Measurements from ENCODE around the gene ELAC2.
"Not testable (repeated sequence)": the region's sequence is repeated elsewhere in the genome, so short reads cannot be mapped to it uniquely, and the experiment has no call there.

ELAC2 gene

DNA sequence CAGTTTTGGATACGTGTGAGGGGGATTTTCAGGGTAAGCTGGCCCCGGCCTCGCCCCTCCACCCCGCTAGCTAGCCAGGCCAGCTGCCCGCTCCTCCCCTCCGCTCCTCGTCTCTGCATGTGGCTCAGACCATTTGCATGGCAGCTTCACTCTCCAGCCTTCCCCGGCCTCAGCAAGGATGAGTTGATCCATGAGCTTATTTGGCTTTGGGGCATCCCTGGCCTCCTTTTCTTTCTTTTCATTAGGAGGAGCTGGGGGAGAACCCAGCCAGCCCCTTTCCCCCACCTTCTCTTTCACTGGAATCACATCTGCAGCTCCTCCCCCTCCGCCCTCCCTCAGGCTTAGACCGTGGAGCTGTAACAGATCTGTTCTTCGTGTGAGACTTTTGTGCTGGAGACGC lies 30.7 kb downstream of the ELAC2 start:
- no peak for DNase-seq

DNA sequence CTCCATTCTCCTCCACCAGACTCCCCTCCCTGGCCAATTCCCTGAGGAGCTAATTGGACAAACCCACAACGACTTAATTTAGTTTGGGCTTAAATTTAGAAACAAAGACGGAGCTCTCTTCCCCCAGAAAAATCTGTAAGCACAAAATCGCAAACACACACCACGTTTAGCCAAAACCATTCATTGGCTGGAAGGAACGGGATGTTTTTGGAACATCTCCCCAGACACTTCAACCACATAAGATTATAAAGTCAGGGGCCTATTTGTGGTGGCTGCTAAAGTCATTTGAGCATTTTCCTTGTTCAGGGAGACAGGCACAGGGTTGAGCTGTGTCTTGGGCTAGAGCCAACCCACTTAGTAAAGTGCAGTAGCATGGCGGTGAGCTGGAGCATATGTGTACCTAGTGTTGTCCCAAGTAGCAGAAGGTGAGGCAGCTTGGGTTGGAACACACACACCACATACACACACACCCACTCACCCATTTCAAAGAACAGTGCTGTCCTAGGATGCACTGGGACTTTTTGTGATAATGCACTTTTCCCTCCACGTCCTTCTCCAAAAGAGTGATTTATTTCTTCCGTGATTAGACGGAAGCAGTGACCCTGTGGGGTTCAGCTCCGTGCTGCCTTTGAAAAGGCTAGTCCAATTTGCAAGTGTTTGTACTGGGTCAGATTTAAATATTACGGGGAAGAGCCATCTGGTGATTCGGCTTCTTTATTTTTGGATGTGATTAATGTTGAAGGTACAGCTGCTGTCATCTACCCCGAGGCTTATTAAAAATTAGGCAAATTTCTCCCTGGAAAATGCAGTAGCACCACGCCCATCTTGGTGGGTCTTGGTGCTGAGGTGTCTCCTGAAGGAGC lies 32.2 kb downstream of the ELAC2 start:
- no peak for DNase-seq

DNA sequence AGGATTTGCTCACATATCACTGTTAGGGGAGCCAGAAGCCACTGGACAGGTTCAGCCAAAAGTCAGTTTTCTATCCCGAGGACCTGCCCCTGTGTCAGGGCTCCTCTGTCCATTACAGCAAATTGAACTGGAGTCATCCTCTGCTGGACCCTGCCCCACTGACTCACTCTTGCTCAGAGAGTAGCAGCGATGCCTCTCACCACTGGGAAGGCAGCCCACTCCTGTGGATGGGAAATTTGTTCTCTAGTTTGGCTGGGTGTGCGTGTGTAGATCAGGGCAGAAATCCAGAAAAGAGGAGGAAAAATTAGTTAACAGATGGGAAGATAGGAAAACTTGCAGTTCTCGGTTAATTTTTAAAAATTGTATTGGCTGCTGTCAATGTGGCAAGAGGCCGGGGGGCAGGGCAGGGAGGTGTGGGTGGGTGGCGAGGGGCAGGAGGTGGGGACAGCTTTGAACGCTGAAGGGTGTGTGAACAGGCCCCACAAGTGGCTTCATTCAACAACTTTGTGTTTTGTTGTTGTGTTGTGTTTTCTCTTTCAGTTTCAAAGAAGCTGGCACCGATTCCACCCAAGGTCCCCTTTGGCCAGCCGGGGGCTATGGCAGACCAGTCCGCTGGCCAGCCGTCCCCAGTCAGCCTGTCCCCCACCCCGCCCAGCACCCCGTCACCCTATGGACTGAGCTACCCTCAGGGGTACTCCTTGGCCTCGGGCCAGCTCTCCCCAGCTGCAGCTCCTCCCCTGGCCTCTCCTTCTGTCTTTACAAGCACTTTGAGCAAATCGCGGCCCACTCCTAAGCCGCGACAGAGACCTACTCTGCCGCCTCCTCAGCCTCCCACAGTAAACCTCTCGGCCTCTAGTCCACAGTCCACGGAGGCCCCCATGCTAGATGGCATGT lies 33.6 kb downstream of the ELAC2 start:
- DNase-seq, result no peak

DNA sequence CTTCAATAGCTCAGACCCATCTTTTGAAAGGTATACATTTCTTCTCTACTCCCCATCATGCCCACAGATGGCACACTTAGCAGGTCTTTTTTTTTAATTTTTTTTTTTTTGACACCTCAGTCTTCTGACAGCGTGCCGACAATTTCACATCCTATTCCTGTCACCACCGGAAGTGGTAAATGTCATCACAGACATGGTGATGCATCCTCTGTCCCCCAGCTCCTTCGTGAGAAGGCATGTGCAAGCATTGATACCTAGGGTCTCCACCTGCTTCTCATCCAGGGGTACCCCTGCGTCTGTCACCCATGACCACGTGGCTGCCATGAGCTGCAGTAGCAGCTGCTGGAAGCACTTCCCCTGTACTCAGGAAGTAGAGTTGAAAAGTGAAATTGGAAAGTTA lies 35.6 kb downstream of the ELAC2 start:
- no peak for DNase-seq

DNA sequence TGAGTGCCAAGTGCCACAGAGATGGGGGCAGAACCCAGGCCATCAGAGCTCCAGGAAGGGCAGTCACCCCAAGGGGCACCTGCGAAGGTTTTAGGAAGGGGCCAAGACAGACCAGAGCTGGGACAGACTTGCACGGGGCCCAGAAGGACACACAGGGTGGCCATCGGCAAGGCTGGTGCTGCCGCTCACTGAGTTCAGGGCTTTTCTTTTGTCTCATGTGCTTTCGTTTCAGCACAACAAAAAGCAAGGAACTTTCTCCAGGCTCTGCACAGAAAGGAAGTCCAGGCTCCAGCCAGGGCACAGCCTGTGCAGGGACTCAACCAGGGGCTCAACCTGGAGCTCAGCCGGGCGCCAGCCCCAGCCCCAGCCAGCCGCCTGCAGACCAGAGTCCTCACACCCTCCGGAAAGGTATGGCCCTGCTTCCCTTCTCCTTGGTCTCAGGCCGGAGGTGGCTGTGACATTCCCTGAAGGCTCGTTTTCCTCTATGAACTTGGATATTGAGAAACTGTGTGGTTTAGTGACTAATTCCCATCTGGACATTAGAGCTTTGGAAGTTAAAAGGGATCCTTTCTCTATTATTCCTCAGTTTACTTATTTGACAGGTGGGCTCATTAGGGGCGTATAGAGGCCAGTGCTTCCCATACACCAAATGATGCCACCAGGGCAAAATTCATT lies 37.9 kb downstream of the ELAC2 start:
- no peak for DNase-seq

DNA sequence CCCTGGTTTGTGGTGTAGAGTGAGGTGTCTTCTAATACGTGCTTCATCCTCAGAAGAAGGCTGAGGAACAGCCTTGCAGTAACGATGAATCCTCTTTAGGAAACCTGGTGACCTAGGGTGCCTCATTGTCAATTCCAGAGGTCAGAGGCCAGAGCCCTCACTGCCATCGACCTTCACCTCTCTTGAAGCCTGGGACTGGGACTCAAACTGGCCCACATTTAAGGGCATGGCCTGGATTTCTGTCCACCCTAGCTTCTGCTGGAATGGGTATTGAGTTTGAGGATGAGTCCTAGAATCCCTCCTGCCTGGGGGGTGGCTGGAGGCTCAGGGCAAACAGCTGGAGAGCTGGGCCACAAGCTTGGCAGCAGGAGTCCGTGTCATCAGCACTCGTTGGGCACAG lies 38.6 kb downstream of the ELAC2 start:
- no peak for DNase-seq

DNA sequence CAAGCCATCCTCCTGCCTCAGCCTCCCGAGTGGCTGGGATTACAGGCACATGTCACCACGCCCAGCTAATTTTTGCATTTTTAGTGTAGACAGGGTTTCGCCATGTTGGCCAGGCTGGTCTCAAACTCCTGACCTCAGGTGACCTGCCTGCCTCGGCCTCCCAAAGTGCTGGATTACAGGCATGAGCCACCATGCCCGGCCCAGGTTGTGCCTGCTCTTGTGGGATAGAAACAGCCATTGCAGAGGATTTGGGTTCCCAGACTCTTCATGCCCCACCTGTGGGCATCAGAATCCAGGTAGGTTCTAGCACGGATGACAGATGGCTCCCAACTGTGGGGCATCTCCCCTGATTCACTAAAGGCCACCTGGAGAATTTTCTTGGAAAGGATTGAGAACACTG lies 39.0 kb downstream of the ELAC2 start:
- not testable (repeated sequence) for DNase-seq

DNA sequence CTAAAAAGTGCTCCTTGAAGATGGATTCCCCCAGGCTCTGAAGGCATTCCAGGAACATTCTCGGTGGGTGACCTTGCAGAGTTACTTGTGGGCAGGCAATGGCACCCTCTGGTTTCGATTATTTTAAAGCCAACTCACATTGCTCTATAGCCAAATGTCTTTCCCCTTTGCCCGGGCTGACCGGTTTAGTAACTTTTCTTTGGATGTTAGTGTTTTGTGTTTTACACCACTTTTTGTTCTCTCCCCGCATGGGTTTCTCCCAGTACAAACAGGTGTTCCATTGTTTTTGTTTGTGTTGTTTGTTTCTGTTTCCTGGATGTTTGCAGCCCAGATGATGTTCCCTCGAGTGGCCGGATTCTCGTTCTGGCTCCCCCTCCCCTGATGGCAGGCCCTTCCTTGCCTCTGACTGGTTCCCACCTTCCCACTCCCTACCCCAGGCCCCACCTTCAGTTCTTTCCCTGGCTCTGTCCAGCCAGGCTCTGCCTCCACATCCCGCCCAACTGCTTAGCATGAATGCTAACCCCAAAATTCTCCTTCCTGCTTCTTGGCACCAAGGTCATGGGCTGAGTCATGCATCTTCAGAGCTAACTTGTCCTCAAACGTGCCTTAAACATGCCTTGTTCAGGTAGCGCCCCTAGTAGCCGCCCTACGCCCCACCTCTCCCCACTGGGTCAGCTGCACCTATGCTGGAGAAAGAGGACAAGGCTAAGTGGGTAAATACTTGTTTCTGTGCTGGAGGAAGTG lies 40.6 kb downstream of the ELAC2 start:
- no peak for DNase-seq

DNA sequence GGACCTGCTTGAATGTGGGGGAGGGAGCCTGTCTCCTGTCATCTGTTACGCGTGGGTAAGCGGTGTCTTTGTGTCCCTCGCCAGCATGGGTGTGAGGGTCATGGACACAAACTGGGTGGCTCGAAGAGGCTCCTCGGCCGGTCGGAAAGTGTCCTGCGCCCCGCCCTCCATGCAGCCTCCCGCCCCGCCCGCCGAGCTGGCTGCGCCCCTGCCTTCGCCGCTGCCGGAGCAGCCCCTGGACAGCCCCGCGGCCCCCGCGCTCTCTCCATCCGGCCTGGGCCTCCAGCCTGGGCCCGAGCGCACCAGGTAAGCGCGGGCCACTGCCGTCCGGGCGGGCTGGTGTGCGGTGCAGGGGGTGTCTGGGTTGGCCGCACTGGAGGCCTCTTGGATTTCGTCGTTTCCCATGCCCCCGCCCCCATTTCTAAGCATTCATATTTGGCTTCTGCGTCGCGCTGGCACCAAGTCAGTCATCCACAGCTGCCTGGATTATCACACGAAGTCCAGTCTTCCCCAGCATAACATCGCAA lies 43.8 kb downstream of the ELAC2 start:
- no peak for DNase-seq

DNA sequence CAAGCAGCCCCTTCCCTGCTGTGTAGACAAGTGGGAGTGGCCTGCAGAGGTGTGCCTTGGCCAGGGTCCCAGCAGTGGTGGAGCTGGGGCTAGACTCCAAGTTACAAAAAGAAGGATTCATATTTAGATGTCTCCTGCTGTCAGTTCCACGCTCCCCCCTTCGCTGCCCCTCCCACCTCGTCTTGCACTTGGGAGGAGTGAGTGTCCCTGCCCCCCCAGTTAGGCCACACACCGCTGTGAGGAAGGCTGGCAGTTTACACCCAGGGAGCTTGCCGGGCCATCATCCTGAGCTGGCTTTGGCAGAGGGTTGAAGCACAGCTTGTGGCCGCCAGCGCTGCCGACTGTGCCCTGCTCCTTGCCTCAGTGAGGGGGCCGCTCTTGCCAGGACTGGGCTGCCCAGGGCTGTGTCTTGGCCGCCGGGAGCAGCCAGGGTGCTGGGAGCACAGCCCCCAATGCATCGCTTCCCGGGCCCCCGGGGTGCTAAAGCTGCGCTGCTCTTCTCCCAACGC lies 44.3 kb downstream of the ELAC2 start:
- no peak for DNase-seq

DNA sequence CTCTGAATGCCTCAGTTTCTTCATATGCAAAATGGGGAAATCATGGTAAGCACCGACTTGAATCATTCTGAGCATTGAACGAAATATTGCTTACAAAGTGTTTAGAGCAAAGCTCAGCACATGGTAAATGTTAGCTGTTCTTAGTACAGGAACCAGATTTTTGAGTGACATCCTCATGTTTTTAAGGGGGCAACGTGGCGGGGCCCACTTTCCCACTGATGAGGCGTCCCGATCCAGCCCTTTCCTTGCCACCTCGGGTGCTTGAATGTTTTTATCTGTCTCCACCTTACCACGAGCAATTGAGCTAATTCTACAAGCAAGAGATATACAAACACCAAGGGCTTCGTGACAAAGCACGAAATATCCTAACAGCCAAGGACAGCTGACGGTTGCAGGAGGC lies 49.9 kb downstream of the ELAC2 start:
- no peak for DNase-seq

DNA sequence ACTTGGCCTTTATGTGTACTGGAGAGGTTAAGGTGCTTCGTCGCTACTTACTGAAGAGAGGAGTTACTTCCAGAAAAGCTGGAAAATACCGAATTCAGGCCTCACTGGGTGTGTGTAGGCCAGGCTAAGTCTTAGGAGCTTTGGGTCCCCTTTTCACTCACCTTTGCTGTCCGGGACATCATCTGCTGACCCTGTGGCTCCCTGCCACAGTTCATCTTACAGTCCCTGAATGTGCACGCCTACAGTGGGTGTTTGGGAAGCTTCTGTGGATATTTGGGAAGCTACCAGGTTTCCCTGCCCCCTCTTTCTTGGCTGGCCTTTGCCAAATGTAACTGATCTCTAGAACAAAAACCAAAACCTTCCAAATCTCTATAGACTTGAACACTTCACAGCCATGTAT lies 51.4 kb downstream of the ELAC2 start:
- DNase-seq, result no peak

DNA sequence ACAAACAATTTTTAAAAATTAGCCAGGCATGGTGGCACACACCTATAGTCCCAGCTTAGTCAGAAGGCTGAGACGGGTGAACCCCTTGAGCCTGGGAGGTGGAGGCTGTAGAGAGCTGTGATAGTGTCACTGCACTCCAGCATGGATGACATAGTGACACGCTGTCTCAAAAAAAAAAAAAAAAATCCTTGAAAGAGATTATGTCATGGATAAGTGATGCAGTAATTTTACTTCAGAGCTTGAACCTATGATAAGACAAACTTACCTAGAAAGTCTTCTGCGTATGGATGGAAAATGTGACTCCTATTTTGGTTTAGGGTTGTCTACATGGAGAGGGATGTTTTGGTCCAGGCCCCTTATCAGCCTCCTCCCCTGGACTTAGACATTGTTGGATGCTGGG lies 51.8 kb downstream of the ELAC2 start:
- DNase-seq, result no peak

DNA sequence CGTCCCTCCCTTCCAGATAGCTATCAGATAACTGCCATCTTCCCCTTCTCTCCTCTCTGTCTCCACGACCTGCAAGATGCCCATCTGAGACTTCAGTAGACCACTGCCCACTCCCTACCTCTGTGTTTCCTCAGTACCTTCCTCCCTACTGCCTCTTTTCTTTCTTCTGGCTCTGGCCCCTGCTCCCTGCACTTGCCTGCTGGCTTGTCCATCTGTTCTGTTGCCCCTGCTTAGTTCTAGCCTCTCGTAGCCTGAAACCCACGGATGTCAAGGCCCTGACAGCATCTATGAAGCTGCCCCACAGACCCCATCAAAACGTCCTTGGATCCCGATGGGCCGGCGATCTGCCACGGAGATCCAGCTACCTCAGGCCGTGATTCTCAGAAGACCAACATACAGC lies 53.0 kb downstream of the ELAC2 start:
- DNase-seq, result no peak

DNA sequence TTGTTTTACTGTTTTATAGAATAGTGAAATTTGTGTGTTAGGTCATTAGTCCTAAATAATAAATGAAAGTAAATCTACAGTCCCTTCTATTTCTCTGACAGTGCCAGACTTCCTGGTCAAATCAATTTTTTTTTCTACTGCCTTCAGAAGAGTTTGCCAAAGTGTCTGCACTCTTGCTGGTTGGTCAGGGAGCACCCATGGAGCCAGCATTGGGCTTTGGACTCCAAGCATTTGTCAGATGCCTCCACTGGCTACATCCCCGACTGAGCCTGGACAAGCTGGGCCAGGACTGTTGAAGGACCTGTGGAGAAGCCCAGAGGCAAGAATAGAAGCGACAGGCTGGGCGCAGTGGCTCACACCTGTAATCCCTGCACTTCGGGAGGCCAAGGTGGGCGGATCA lies 53.7 kb downstream of the ELAC2 start:
- DNase-seq, result no peak

DNA sequence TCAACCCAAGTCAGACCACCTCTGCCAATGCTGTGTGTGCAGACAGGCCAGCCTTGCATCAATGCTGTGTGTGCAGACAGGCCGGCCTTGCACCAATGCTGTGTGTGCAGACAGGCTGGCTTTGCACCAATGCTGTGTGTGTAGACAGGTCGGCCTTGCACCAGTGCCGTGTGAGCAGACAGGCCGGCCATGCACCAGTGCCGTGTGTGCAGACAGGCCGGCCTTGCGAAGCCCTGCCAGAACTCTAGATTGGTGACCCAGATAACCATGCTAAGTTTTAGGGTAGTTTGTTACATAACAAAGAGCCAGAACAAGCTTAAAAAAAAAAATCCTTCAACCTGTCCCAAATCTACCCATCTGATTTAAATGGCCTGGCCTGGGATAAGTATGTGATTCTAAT lies 54.3 kb downstream of the ELAC2 start:
- no peak for DNase-seq

DNA sequence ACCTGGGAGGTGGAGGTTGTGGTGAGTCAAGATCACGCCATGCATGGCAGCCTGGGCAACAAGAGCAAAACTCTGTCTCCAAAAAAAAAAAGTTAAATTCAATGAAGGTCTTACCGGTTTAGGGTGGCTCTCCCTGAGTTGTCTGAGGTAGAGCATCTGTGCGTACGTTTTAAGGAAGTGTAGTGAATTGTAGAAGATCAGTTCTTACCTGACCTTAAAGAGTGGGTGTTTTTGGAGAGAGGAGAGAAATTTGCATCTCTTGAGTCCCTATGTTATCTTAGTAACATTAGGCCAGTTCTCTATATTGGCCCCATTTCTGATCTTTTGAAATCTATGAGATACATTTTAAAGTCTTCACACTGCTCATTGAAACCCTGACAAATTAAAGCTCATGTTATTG lies 56.2 kb downstream of the ELAC2 start:
- DNase-seq, result no peak

DNA sequence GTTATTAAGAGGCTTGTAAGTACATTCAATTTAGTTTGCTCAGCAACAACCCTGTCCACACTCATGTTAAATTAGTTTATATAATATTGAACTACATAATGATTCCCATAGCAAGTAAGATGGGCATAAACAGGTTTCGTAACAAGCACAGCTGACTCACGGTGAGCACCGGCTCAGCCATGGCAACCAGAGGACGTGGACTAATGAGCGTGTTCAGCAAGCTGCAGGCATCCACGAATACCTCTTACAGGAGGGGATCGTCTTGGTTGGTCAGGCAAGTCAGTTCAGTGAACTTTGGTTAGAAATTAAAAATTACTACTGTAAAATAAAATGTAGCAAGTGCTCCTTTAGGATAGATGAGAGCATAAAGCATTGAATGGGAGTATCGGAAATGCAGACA lies 58.4 kb downstream of the ELAC2 start:
- no peak for DNase-seq

DNA sequence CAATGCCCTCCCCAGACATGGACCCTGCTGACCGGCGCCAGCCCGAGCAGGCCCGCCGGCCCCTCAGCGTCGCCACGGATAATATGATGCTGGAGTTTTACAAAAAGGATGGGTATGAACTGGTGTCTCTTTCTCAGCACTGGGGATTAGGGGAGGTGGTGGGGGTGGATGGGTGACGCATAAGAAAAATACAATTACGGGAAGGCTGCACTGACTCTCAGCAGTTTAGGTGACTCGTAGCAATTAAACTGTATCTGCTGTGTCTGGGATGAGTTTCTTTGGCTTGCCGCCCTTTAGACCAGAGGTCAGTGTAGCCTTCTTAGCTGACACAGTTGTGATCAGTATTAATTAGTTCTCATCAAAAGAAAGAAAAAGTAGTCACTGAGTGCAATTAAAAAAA lies 59.0 kb downstream of the ELAC2 start:
- no peak for DNase-seq

DNA sequence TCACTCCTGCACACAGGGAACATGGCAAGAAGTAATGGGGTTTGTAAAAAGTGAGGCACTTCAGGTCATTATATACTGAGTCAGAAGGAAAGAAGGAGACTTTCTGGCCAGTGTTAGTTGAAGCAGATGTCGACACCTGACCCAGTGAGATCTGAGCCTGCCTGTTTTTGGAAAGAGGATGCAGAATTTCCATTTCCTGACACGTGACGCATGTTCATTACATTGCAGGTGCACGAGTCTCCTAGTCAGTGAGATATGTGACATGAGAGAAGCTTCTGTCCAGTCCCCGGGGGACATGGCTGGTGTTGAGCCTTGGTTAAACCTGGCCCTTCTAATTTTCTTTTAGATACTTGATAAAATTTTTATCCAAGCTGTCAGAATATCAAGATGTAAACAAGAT lies 62.3 kb downstream of the ELAC2 start:
- DNase-seq, result no peak

DNA sequence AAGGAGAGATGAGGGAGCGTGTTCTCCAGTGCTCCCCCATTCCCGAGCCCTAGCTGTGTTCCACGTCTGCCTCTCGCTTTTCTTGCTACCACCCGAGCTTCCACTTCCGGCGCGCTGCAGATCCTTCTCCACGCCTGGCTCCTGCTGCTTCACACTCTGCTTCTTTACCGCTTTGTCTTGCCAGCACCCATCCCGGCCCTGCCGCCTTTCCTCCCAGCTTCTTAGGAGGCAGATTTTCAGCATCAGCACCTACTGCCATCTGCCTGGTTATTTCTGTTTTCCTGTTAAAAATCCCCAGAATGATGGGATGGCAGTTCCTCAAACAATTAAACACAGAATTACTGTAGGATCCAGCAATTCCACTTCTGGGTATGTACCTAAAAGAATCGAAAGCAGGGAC lies 64.7 kb downstream of the ELAC2 start:
- no peak for DNase-seq

DNA sequence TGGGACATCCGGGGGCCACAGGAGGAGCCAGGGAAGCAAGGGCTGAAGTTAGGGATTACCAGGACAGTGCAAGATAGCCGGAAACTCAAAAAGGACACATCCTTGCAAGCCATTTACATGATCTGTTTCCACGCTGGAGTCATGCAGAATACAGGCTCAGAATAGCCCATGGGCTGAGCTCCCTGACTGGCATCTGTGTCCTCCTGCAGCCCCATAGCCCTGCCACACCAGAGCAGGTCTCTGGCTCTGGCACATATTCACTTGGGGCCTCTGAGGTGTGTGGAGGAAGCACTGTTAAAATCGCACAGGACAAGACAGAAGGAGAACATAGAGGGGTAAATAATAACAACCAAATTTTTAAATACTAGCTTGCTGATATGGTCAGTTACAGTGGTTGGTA lies 65.8 kb downstream of the ELAC2 start:
- no peak for DNase-seq

All from NCI-H345 (cell line).